HEK293T (cell line): ENCODE results near the gene SORBS1.

Experiments
- CTCF ChIA-PET: fragments of 350-600 bp; formaldehyde crosslinking; extraction: SDS; loops from one replicate; lab custom pipeline; 2021; ENCODE audit warnings: antibody characterized with exemption, inconsistent platforms; lab: Yijun Ruan, JAX
- POLR2A ChIA-PET: fragments of 350-600 bp; formaldehyde crosslinking; extraction: SDS; loops from one replicate; lab custom pipeline; 2020; ENCODE audit warnings: antibody characterized with exemption, inconsistent platforms; lab: Yijun Ruan, JAX
- DNase-seq: peaks from one replicate; pipeline ENCODE4 v3.0.0; 2012; ENCODE audit warnings: mixed read lengths; ENCODE audit errors: extremely low spot score
- ARNT ChIP-seq: fragments of 450-650 bp; IDR thresholded peaks from 2 replicates; pipeline ENCODE4 v1.6.1; 2017; ENCODE audit warnings: mild to moderate bottlenecking
- BHLHE40 ChIP-seq: fragments of 450-650 bp; IDR thresholded peaks from 2 replicates; pipeline ENCODE4 v1.6.1; 2016; ENCODE audit warnings: mild to moderate bottlenecking, moderate library complexity, borderline replicate concordance
- CTBP1 ChIP-seq: fragments of 450-650 bp; IDR thresholded peaks from 2 replicates; pipeline ENCODE4 v1.6.1; 2016; ENCODE audit warnings: borderline replicate concordance
- ELF4 ChIP-seq: fragments of 450-650 bp; IDR thresholded peaks from 2 replicates; pipeline ENCODE4 v1.6.1; 2017; ENCODE audit warnings: antibody characterized with exemption
- FOXA1 ChIP-seq: fragments of 450-650 bp; IDR thresholded peaks from 2 replicates; pipeline ENCODE4 v1.6.1; 2016; ENCODE audit warnings: mild to moderate bottlenecking
- FOXK2 ChIP-seq: fragments of 450-650 bp; IDR thresholded peaks from 2 replicates; pipeline ENCODE4 v1.6.1; 2016; ENCODE audit warnings: mild to moderate bottlenecking
- FOXM1 ChIP-seq: fragments of 450-650 bp; IDR thresholded peaks from 2 replicates; pipeline ENCODE4 v1.6.1; 2017; ENCODE audit warnings: mild to moderate bottlenecking, borderline replicate concordance
- HDGF ChIP-seq: fragments of 450-650 bp; IDR thresholded peaks from 2 replicates; pipeline ENCODE4 v1.6.1; 2017; ENCODE audit warnings: antibody characterized with exemption, borderline replicate concordance
- L3MBTL2 ChIP-seq: fragments of 450-650 bp; conservative IDR thresholded peaks from 2 replicates; pipeline ENCODE4 v1.6.1; 2016; ENCODE audit warnings: mild to moderate bottlenecking
- LEF1 ChIP-seq: fragments of 450-650 bp; IDR thresholded peaks from 2 replicates; pipeline ENCODE4 v1.6.1; 2017; ENCODE audit warnings: mild to moderate bottlenecking, borderline replicate concordance
- NFRKB ChIP-seq: fragments of 450-650 bp; IDR thresholded peaks from 2 replicates; pipeline ENCODE4 v1.6.1; 2016; ENCODE audit warnings: mild to moderate bottlenecking, moderate library complexity
- PKNOX1 ChIP-seq: fragments of 450-650 bp; IDR thresholded peaks from 2 replicates; pipeline ENCODE4 v1.6.1; 2016
- SP1 ChIP-seq: fragments of 450-650 bp; IDR thresholded peaks from 2 replicates; pipeline ENCODE4 v1.6.1; 2017
- SUZ12 ChIP-seq: fragments of 450-650 bp; IDR thresholded peaks from 2 replicates; pipeline ENCODE4 v1.6.1; 2016; ENCODE audit warnings: mild to moderate bottlenecking
- TARDBP ChIP-seq: fragments of 450-650 bp; IDR thresholded peaks from 2 replicates; pipeline ENCODE4 v1.6.1; 2016
- ZNF384 ChIP-seq: fragments of 450-650 bp; IDR thresholded peaks from 2 replicates; pipeline ENCODE4 v1.6.1; 2016

Gene SORBS1

GRCh38 chr10:95466436-95466835 is 94.7 kb downstream of the SORBS1 start:
- ChIA-PET CTCF (interaction anchor here (1.3 kb wide), 1 partner anchor 20 kb away, joined by 5 read pairs; no protein-coding TSS in a partner anchor), POLR2A (no interaction called here)
- DNase-seq, result no peak
- TF ChIP-seq FOXM1, result no peak
- TF ChIP-seq BHLHE40, result no peak
- no peak for TF ChIP-seq LEF1
- TF ChIP-seq HDGF, result no peak
- no peak for TF ChIP-seq SUZ12

- TF ChIP-seq NFRKB, result no peak
- TF ChIP-seq ELF4, result no peak
- TF ChIP-seq LEF1, result no peak
- no peak for TF ChIP-seq BHLHE40
- no peak for TF ChIP-seq PKNOX1
- no peak for TF ChIP-seq FOXA1
- POLR2A ChIA-PET, result no interaction called here
- CTCF ChIA-PET, result interaction anchor here (0.6 kb wide), 1 partner anchor 88 kb away, joined by 3 read pairs; no protein-coding TSS in a partner anchor
- DNase-seq, result no peak
These were observed 96.9 kb downstream of the SORBS1 start for GRCh38 chr10:95464280-95464679.

- ChIA-PET POLR2A (no interaction called here), CTCF (no interaction called here)
- no peak for TF ChIP-seq PKNOX1
- TF ChIP-seq FOXK2, result no peak
- no peak for TF ChIP-seq ZNF384
- TF ChIP-seq FOXA1, result no peak
- no peak for TF ChIP-seq FOXM1
- TF ChIP-seq LEF1, result no peak
- TF ChIP-seq NFRKB, result no peak
- no peak for TF ChIP-seq HDGF
- no peak for TF ChIP-seq TARDBP
- TF ChIP-seq ELF4, result no peak
- no peak for DNase-seq
These were observed 98.2 kb downstream of the SORBS1 start for GRCh38 chr10:95462740-95463667.

- TF ChIP-seq SUZ12 (no peak), NFRKB (no peak), FOXM1 (no peak), HDGF (no peak), L3MBTL2 (no peak), ARNT (no peak), FOXA1 (no peak), ZNF384 (no peak), ELF4 (no peak), FOXK2 (no peak), BHLHE40 (no peak), LEF1 (no peak), CTBP1 (no peak), PKNOX1 (no peak)
- DNase-seq, result no peak
- POLR2A ChIA-PET, result no interaction called here
- CTCF ChIA-PET, result no interaction called here
These were observed 99.6 kb downstream of the SORBS1 start for GRCh38 chr10:95461611-95462010.

GRCh38 chr10:95459446-95460045 is 101.6 kb downstream of the SORBS1 start:
- ChIA-PET CTCF (interaction anchor here (0.6 kb wide), 1 partner anchor 35 kb away, joined by 3 read pairs; no protein-coding TSS in a partner anchor), POLR2A (no interaction called here)
- no peak for TF ChIP-seq CTBP1
- no peak for TF ChIP-seq ARNT
- no peak for DNase-seq

GRCh38 chr10:95458871-95459270 is 102.3 kb downstream of the SORBS1 start:
- TF ChIP-seq HDGF (no peak), FOXA1 (no peak), L3MBTL2 (no peak), CTBP1 (no peak), ELF4 (no peak), ZNF384 (no peak), TARDBP (no peak), SP1 (no peak), SUZ12 (no peak), FOXK2 (no peak), NFRKB (no peak), FOXM1 (no peak), PKNOX1 (no peak), ARNT (no peak), BHLHE40 (no peak)
- ChIA-PET CTCF (interaction anchor here (0.6 kb wide), 1 partner anchor 34 kb away, joined by 3 read pairs; no protein-coding TSS in a partner anchor), POLR2A (no interaction called here)
- no peak for DNase-seq
